Cardiac muscle cell (in vitro differentiated cells and primary cell): ENCODE data around the gene RBMS1. TPM values are rescaled to one million over a fixed set of nuclear protein-coding genes. Genes with fewer than 3 reads are reported as not detected.

ENCODE experiments used
- DNase-seq, 2 donors: peaks; one replicate each; pipeline versions ENCODE4 v3.0.0 to v3.0.0-alpha.2; 2010 to 2017; ENCODE audit warnings: low read depth in 1 of 2, low spot score in 1 of 2
- H3K27ac ChIP-seq: fragments of 200-600 bp; sonication (generic); 2 replicates; pipeline ENCODE4 v1.5.1; 2016
- H3K27me3 ChIP-seq: fragments of 200-600 bp; sonication (generic); 2 replicates; pipeline ENCODE4 v1.6.0; 2016; ENCODE audit warnings: control low read depth
- H3K36me3 ChIP-seq: fragments of 200-600 bp; sonication (generic); 2 replicates; pipeline ENCODE4 v1.5.1; 2016; ENCODE audit warnings: control low read depth
- H3K4me1 ChIP-seq: fragments of 200-600 bp; sonication (generic); 2 replicates; pipeline ENCODE4 v1.8.1; 2017; ENCODE audit warnings: low read depth, mild to moderate bottlenecking, mixed run types
- H3K4me3 ChIP-seq: fragments of 200-600 bp; sonication (generic); 2 replicates; pipeline ENCODE4 v1.5.1; 2016; ENCODE audit warnings: mild to moderate bottlenecking
- H3K9me3 ChIP-seq: fragments of 200-600 bp; sonication (generic); 2 replicates; pipeline ENCODE4 v1.5.1; 2017; ENCODE audit warnings: low read depth, mild to moderate bottlenecking, control low read depth
- polyA plus RNA-seq: library from polyadenylated mRNA; unstranded; fragments of >200 nt; fragmentation: Nextera tagmentation; extraction: Ambion mirVana; gene quantifications from 2 replicates; pipeline ENCODE4 v1.2.1, GENCODE V29; 2016
- total RNA-seq: library from RNA; depleted of rRNA; stranded (reverse); fragments of >200 nt; gene quantifications from 2 replicates; pipeline ENCODE4 v1.2.3, GENCODE V29; 2016
- TF ChIP-seq, protein P1 (sequence below): IDR thresholded peaks from 2 replicates; pipeline ENCODE4 v1.5.1; 2012; ENCODE audit warnings: low read depth, mild to moderate bottlenecking, low read length

RBMS1 gene
- total and polyA plus RNA-seq, 2 experiments from 2014 or later: 89.5 to 99.9 TPM

GRCh38 chr2:160257041-160257742, 236.4 kb downstream of the RBMS1 start:
- Histone ChIP-seq H3K9me3 (no peaks in the 10 kb centered on the region), H3K27ac (no peak overlapping the region), H3K27me3 (no peaks in the 10 kb centered on the region), H3K4me3 (no peak overlapping the region), H3K36me3 (no peaks in the 10 kb centered on the region), H3K4me1 (peaks cover 10% of the 10 kb centered on the region)
- TF ChIP-seq, protein P1, sequence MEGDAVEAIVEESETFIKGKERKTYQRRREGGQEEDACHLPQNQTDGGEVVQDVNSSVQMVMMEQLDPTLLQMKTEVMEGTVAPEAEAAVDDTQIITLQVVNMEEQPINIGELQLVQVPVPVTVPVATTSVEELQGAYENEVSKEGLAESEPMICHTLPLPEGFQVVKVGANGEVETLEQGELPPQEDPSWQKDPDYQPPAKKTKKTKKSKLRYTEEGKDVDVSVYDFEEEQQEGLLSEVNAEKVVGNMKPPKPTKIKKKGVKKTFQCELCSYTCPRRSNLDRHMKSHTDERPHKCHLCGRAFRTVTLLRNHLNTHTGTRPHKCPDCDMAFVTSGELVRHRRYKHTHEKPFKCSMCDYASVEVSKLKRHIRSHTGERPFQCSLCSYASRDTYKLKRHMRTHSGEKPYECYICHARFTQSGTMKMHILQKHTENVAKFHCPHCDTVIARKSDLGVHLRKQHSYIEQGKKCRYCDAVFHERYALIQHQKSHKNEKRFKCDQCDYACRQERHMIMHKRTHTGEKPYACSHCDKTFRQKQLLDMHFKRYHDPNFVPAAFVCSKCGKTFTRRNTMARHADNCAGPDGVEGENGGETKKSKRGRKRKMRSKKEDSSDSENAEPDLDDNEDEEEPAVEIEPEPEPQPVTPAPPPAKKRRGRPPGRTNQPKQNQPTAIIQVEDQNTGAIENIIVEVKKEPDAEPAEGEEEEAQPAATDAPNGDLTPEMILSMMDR: no peak
- no peak for DNase-seq

GRCh38 chr2:160256507-160256906, 237.1 kb downstream of the RBMS1 start:
- Histone ChIP-seq H3K4me3 (no peak overlapping the region), H3K27ac (no peak overlapping the region), H3K27me3 (no peaks in the 10 kb centered on the region), H3K36me3 (no peaks in the 10 kb centered on the region), H3K9me3 (no peaks in the 10 kb centered on the region), H3K4me1 (peaks cover 12% of the 10 kb centered on the region)
- TF ChIP-seq, protein P1: no peak
- no peak for DNase-seq

DNA sequence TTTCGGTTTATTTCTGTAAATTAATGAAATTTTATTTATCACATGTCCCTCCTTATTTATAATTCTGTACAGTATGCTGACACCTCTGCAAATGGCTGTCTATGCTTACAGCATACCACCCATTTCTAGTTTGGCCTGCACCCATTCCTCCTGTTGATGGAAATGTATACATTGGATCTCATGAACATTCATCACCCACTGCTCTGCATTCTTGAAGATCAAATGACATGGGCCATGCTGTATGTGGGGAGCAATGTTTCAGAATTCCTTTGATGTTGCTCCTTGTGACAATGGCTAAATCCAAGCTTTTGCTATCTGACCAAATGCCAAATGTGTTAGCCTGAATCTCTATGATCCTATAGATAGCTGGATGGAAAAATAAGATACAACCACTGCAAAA, 238.2 kb downstream of the RBMS1 start:
- Histone ChIP-seq H3K9me3 (no peaks in the 10 kb centered on the region), H3K27me3 (no peaks in the 10 kb centered on the region), H3K4me3 (no peak overlapping the region), H3K27ac (no peak overlapping the region), H3K36me3 (no peaks in the 10 kb centered on the region), H3K4me1 (peaks cover 14% of the 10 kb centered on the region)
- no peak for DNase-seq
- TF ChIP-seq, protein P1: no peak

DNA sequence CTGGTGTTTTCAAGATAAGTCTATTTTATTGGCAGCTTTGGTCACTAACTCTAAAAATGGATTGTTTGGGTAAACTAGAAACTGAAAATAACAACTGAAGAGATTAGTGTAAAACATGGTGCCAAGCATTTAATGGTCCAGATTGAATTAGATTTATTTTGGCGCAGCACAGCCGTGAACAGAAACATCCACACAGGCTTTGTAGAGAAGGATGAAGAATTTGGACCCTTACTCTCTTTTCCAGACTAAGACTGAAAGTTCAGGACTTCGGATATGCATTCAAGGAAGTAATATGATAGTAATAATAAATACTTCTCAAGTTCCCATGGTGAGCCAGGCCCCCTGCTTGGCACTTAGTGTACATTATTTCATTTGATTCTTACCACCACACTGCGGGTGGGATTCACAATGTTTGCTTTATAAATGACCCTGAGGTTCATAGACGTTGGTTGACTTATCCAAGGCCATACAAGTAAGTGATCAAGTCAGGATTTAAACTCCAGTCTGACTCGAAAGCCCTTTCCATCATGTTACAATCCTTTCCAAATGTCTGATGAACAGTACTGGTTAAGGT, 239.3 kb downstream of the RBMS1 start:
- TF ChIP-seq, protein P1: no peak
- Histone ChIP-seq H3K27ac (no peak overlapping the region), H3K4me1 (peaks cover 14% of the 10 kb centered on the region), H3K4me3 (no peak overlapping the region), H3K27me3 (no peaks in the 10 kb centered on the region), H3K9me3 (no peaks in the 10 kb centered on the region), H3K36me3 (no peaks in the 10 kb centered on the region)
- DNase-seq: no peak

- no peak overlapping the region for H3K4me3 ChIP-seq
- H3K27ac ChIP-seq: no peak overlapping the region
These were observed 240.0 kb downstream of the RBMS1 start for GRCh38 chr2:160253440-160254188.

More at GRCh38 chr2:160253440-160254188, 240.0 kb downstream of the RBMS1 start:
- Histone ChIP-seq H3K4me1 (peaks cover 14% of the 10 kb centered on the region), H3K9me3 (no peaks in the 10 kb centered on the region), H3K27me3 (no peaks in the 10 kb centered on the region), H3K36me3 (no peaks in the 10 kb centered on the region)
- DNase-seq: no peak
- TF ChIP-seq, protein P1: no peak
